SH-SY5Y (cell line): ENCODE measurements around the gene RSRC1.

Experiments
- GATA2 ChIP-seq: IDR thresholded peaks from 2 replicates; pipeline ENCODE4 v1.6.1; 2011; ENCODE audit warnings: mild to moderate bottlenecking, low read depth, low read length
- GATA3 ChIP-seq: IDR thresholded peaks from 2 replicates; pipeline ENCODE4 v1.6.1; 2011; ENCODE audit warnings: low read depth, mild to moderate bottlenecking, low read length, moderate library complexity

DNA sequence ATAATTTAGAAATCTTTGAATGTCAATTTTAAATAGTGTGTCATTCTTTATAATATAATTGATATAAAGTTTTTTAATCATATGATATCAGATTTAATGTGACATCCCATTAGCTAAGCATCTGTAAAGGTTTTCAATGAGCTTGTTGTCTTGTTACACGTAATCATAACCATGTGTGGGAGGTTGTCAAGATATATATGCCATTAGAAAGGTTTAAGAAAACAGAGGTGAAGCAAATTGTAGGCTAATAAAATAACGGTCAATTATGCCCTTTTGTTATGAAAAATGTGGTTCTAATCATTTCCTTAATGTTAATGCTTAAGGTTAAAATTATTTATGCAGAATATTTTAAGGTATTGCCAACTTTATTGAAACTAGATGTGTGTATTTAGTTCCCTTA, 56.3 kb downstream of the RSRC1 start:
- TF ChIP-seq GATA2 (no peak), GATA3 (no peak)
